ENCODE data around the gene RBKS.

The RBKS gene

GRCh38 chr2:27809761-27810241, 80.4 kb downstream of the RBKS start:
- Histone ChIP-seq H3K4me1 (ENCODE audit: control insufficient read depth, insufficient read depth, low read length) (no peaks in the 10 kb centered on the region), H3K4me3 (ENCODE audit: low read length in 2 of 2) (no peak overlapping the region), H3K36me3 (ENCODE audit: control insufficient read depth in 2 of 2, insufficient read depth in 2 of 2, low read length in 2 of 2) (no peaks in the 10 kb centered on the region), H3K27me3 (ENCODE audit: control insufficient read depth in 1 of 2, insufficient read depth in 2 of 2, low read length in 2 of 2) (no peaks in the 10 kb centered on the region), H3K27ac (ENCODE audit: low read length) (no peak overlapping the region), H3K9me3 (ENCODE audit: control insufficient read depth in 2 of 2, low read length in 2 of 2) (no peaks in the 10 kb centered on the region), H3K9ac (ENCODE audit: low read length in 2 of 2) (no peak overlapping the region)

- Histone ChIP-seq H3K27ac (ENCODE audit: low read length) (no peak overlapping the region), H3K4me3 (ENCODE audit: low read length in 2 of 2) (no peak overlapping the region), H3K9ac (ENCODE audit: low read length in 2 of 2) (no peak overlapping the region), H3K4me1 (ENCODE audit: control insufficient read depth, insufficient read depth, low read length) (no peaks in the 10 kb centered on the region), H3K36me3 (ENCODE audit: control insufficient read depth in 2 of 2, insufficient read depth in 2 of 2, low read length in 2 of 2) (no peaks in the 10 kb centered on the region), H3K9me3 (ENCODE audit: control insufficient read depth in 2 of 2, low read length in 2 of 2) (no peaks in the 10 kb centered on the region), H3K27me3 (ENCODE audit: control insufficient read depth in 1 of 2, insufficient read depth in 2 of 2, low read length in 2 of 2) (no peaks in the 10 kb centered on the region)
These were observed 81.2 kb downstream of the RBKS start for GRCh38 chr2:27808984-27809383.

GRCh38 chr2:27808418-27808817, 81.8 kb downstream of the RBKS start:
- Histone ChIP-seq H3K9ac (ENCODE audit: low read length in 2 of 2) (no peak overlapping the region), H3K4me3 (ENCODE audit: low read length in 2 of 2) (no peak overlapping the region), H3K27ac (ENCODE audit: low read length) (no peak overlapping the region), H3K27me3 (ENCODE audit: control insufficient read depth in 1 of 2, insufficient read depth in 2 of 2, low read length in 2 of 2) (no peaks in the 10 kb centered on the region), H3K9me3 (ENCODE audit: control insufficient read depth in 2 of 2, low read length in 2 of 2) (no peaks in the 10 kb centered on the region), H3K4me1 (ENCODE audit: control insufficient read depth, insufficient read depth, low read length) (no peaks in the 10 kb centered on the region), H3K36me3 (ENCODE audit: control insufficient read depth in 2 of 2, insufficient read depth in 2 of 2, low read length in 2 of 2) (no peaks in the 10 kb centered on the region)

- Histone ChIP-seq H3K9ac (ENCODE audit: low read length in 2 of 2) (no peak overlapping the region), H3K4me3 (ENCODE audit: low read length in 2 of 2) (no peak overlapping the region), H3K27me3 (ENCODE audit: control insufficient read depth in 1 of 2, insufficient read depth in 2 of 2, low read length in 2 of 2) (no peaks in the 10 kb centered on the region), H3K9me3 (ENCODE audit: control insufficient read depth in 2 of 2, low read length in 2 of 2) (no peaks in the 10 kb centered on the region), H3K27ac (ENCODE audit: low read length) (no peak overlapping the region), H3K36me3 (ENCODE audit: control insufficient read depth in 2 of 2, insufficient read depth in 2 of 2, low read length in 2 of 2) (no peaks in the 10 kb centered on the region), H3K4me1 (ENCODE audit: control insufficient read depth, insufficient read depth, low read length) (no peaks in the 10 kb centered on the region)
These were observed 82.7 kb downstream of the RBKS start for GRCh38 chr2:27807476-27807875.

GRCh38 chr2:27806311-27807059, 83.7 kb downstream of the RBKS start:
- H3K27me3 ChIP-seq (ENCODE audit: control insufficient read depth in 1 of 2, insufficient read depth in 2 of 2, low read length in 2 of 2) = no peaks in the 10 kb centered on the region
- no peak overlapping the region for H3K9ac ChIP-seq (ENCODE audit: low read length in 2 of 2)
- H3K4me1 ChIP-seq (ENCODE audit: control insufficient read depth, insufficient read depth, low read length) = no peaks in the 10 kb centered on the region
- no peaks in the 10 kb centered on the region for H3K36me3 ChIP-seq (ENCODE audit: control insufficient read depth in 2 of 2, insufficient read depth in 2 of 2, low read length in 2 of 2)
- no peaks in the 10 kb centered on the region for H3K9me3 ChIP-seq (ENCODE audit: control insufficient read depth in 2 of 2, low read length in 2 of 2)
- no peak overlapping the region for H3K4me3 ChIP-seq (ENCODE audit: low read length in 2 of 2)
- H3K27ac ChIP-seq (ENCODE audit: low read length) = no peak overlapping the region

- Histone ChIP-seq H3K4me3 (ENCODE audit: low read length in 2 of 2) (no peak overlapping the region), H3K9me3 (ENCODE audit: control insufficient read depth in 2 of 2, low read length in 2 of 2) (no peaks in the 10 kb centered on the region), H3K36me3 (ENCODE audit: control insufficient read depth in 2 of 2, insufficient read depth in 2 of 2, low read length in 2 of 2) (no peaks in the 10 kb centered on the region), H3K4me1 (ENCODE audit: control insufficient read depth, insufficient read depth, low read length) (peaks cover 10% of the 10 kb centered on the region), H3K9ac (ENCODE audit: low read length in 2 of 2) (no peak overlapping the region), H3K27me3 (ENCODE audit: control insufficient read depth in 1 of 2, insufficient read depth in 2 of 2, low read length in 2 of 2) (no peaks in the 10 kb centered on the region), H3K27ac (ENCODE audit: low read length) (no peak overlapping the region)
These were observed 85.0 kb downstream of the RBKS start for GRCh38 chr2:27805180-27805579.

- no peak overlapping the region for H3K4me3 ChIP-seq (ENCODE audit: low read length in 2 of 2)
- H3K4me1 ChIP-seq (ENCODE audit: control insufficient read depth, insufficient read depth, low read length) = peaks cover 21% of the 10 kb centered on the region
- H3K27me3 ChIP-seq (ENCODE audit: control insufficient read depth in 1 of 2, insufficient read depth in 2 of 2, low read length in 2 of 2) = no peaks in the 10 kb centered on the region
- no peak overlapping the region for H3K27ac ChIP-seq (ENCODE audit: low read length)
- H3K36me3 ChIP-seq (ENCODE audit: control insufficient read depth in 2 of 2, insufficient read depth in 2 of 2, low read length in 2 of 2) = no peaks in the 10 kb centered on the region
- no peak overlapping the region for H3K9ac ChIP-seq (ENCODE audit: low read length in 2 of 2)
- H3K9me3 ChIP-seq (ENCODE audit: control insufficient read depth in 2 of 2, low read length in 2 of 2) = no peaks in the 10 kb centered on the region
These were observed 86.0 kb downstream of the RBKS start for GRCh38 chr2:27804146-27804545.

- Histone ChIP-seq H3K9ac (ENCODE audit: low read length in 2 of 2) (no peak overlapping the region), H3K27ac (ENCODE audit: low read length) (no peak overlapping the region), H3K4me3 (ENCODE audit: low read length in 2 of 2) (no peak overlapping the region), H3K27me3 (ENCODE audit: control insufficient read depth in 1 of 2, insufficient read depth in 2 of 2, low read length in 2 of 2) (no peaks in the 10 kb centered on the region), H3K36me3 (ENCODE audit: control insufficient read depth in 2 of 2, insufficient read depth in 2 of 2, low read length in 2 of 2) (no peaks in the 10 kb centered on the region), H3K9me3 (ENCODE audit: control insufficient read depth in 2 of 2, low read length in 2 of 2) (no peaks in the 10 kb centered on the region), H3K4me1 (ENCODE audit: control insufficient read depth, insufficient read depth, low read length) (peaks cover 29% of the 10 kb centered on the region)
These were observed 87.1 kb downstream of the RBKS start for GRCh38 chr2:27803046-27803445.

- H3K4me1 ChIP-seq (ENCODE audit: control insufficient read depth, insufficient read depth, low read length) = peaks cover 34% of the 10 kb centered on the region
These were observed 87.6 kb downstream of the RBKS start for GRCh38 chr2:27802547-27802946.

GRCh38 chr2:27800856-27801255, 89.3 kb downstream of the RBKS start:
- Histone ChIP-seq H3K9ac (ENCODE audit: low read length in 2 of 2) (no peak overlapping the region), H3K4me3 (ENCODE audit: low read length in 2 of 2) (no peak overlapping the region), H3K36me3 (ENCODE audit: control insufficient read depth in 2 of 2, insufficient read depth in 2 of 2, low read length in 2 of 2) (no peaks in the 10 kb centered on the region), H3K4me1 (ENCODE audit: control insufficient read depth, insufficient read depth, low read length) (peaks cover 49% of the 10 kb centered on the region), H3K27ac (ENCODE audit: low read length) (no peak overlapping the region), H3K27me3 (ENCODE audit: control insufficient read depth in 1 of 2, insufficient read depth in 2 of 2, low read length in 2 of 2) (no peaks in the 10 kb centered on the region), H3K9me3 (ENCODE audit: control insufficient read depth in 2 of 2, low read length in 2 of 2) (no peaks in the 10 kb centered on the region)

More at GRCh38 chr2:27802547-27802946, 87.6 kb downstream of the RBKS start:
- Histone ChIP-seq H3K27ac (ENCODE audit: low read length) (no peak overlapping the region), H3K9ac (ENCODE audit: low read length in 2 of 2) (no peak overlapping the region), H3K9me3 (ENCODE audit: control insufficient read depth in 2 of 2, low read length in 2 of 2) (no peaks in the 10 kb centered on the region), H3K36me3 (ENCODE audit: control insufficient read depth in 2 of 2, insufficient read depth in 2 of 2, low read length in 2 of 2) (no peaks in the 10 kb centered on the region), H3K27me3 (ENCODE audit: control insufficient read depth in 1 of 2, insufficient read depth in 2 of 2, low read length in 2 of 2) (no peaks in the 10 kb centered on the region), H3K4me3 (ENCODE audit: low read length in 2 of 2) (no peak overlapping the region)

GRCh38 chr2:27799646-27800010, 90.6 kb downstream of the RBKS start:
- Histone ChIP-seq H3K4me3 (ENCODE audit: low read length in 2 of 2) (peak overlapping the region; percentile 35 to 47), H3K27ac (ENCODE audit: low read length) (peak overlapping the region; percentile 79), H3K9ac (ENCODE audit: low read length in 2 of 2) (peak overlapping the region; percentile 42 to 64), H3K9me3 (ENCODE audit: control insufficient read depth in 2 of 2, low read length in 2 of 2) (no peaks in the 10 kb centered on the region), H3K27me3 (ENCODE audit: control insufficient read depth in 1 of 2, insufficient read depth in 2 of 2, low read length in 2 of 2) (no peaks in the 10 kb centered on the region), H3K36me3 (ENCODE audit: control insufficient read depth in 2 of 2, insufficient read depth in 2 of 2, low read length in 2 of 2) (no peaks in the 10 kb centered on the region), H3K4me1 (ENCODE audit: control insufficient read depth, insufficient read depth, low read length) (peaks cover 58% of the 10 kb centered on the region)

Data from stomach smooth muscle (tissue), 2 donors.